NT2/D1 (cell line): Measurements from ENCODE around the gene TEAD1.

Experiments
- DNase-seq: peaks from one replicate; pipeline ENCODE4 v3.0.0-alpha.2; 2011; ENCODE audit warnings: low read depth, low spot score
- H3K27me3 ChIP-seq: 2 replicates; pipeline ENCODE4 v1.6.0; 2011; ENCODE audit warnings: mild to moderate bottlenecking; ENCODE audit not compliant: insufficient read length, insufficient read depth
- H3K36me3 ChIP-seq: 2 replicates; pipeline ENCODE4 v1.6.1; 2011; ENCODE audit warnings: mild to moderate bottlenecking, low read length, mixed read lengths; ENCODE audit not compliant: insufficient read depth, insufficient read length
- H3K4me1 ChIP-seq: 2 replicates; pipeline ENCODE4 v1.5.1; 2011; ENCODE audit not compliant: insufficient read depth, insufficient read length
- H3K4me3 ChIP-seq: 2 replicates; pipeline ENCODE4 v1.5.1; 2011; ENCODE audit warnings: low read depth; ENCODE audit not compliant: insufficient read length
- H3K9ac ChIP-seq: 2 replicates; pipeline ENCODE4 v1.6.0; 2011; ENCODE audit warnings: low read depth; ENCODE audit not compliant: insufficient read length
- H3K9me3 ChIP-seq: 2 replicates; pipeline ENCODE4 v1.5.1; 2011; ENCODE audit warnings: mild to moderate bottlenecking, low read length; ENCODE audit not compliant: insufficient read depth
- SUZ12 ChIP-seq: IDR thresholded peaks from 2 replicates; pipeline ENCODE4 v1.6.1; 2011; ENCODE audit not compliant: insufficient read length, insufficient read depth; ENCODE audit errors: extremely low read depth
- YY1 ChIP-seq: IDR thresholded peaks from 2 replicates; pipeline ENCODE4 v1.6.1; 2011; ENCODE audit not compliant: insufficient read length, insufficient read depth
- ZNF274 ChIP-seq: IDR thresholded peaks from 2 replicates; pipeline ENCODE4 v1.6.1; 2011; ENCODE audit warnings: mild to moderate bottlenecking, low read depth, low read length

The TEAD1 gene

GRCh38 chr11:12950670-12951069 lies 276.4 kb downstream of the TEAD1 start:
- Histone ChIP-seq H3K27me3 (no peaks in the 10 kb centered on the region), H3K9ac (no peak overlapping the region), H3K4me1 (no peaks in the 10 kb centered on the region), H3K36me3 (no peaks in the 10 kb centered on the region), H3K9me3 (peaks cover 10% of the 10 kb centered on the region; the same call in 1 of the 2 replicates), H3K4me3 (no peak overlapping the region)
- TF ChIP-seq YY1 (no peak), ZNF274 (no peak), SUZ12 (no peak)
- DNase-seq: no peak

DNA sequence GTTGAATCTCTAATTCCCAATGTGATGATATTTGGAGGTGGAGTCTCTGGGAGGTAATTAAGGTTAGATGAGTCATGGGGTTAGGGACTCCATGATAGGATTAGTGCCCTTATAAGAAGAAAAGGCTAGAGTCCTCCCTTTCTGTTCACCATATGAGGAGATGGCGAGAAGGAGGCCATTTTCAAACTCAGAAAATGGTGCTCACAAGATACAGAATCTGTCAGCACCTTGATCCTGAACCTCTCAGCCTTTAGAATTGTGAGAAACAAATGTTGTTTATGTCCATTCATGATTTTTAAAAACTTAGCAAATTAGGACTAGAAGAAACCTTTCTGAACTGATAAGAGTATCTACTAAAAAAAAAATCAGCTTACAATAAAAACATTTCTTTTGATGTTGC lies 277.2 kb downstream of the TEAD1 start:
- Histone ChIP-seq H3K9me3 (peaks cover 7% of the 10 kb centered on the region; the same call in 1 of the 2 replicates), H3K4me3 (no peak overlapping the region), H3K4me1 (no peaks in the 10 kb centered on the region), H3K36me3 (no peaks in the 10 kb centered on the region), H3K9ac (no peak overlapping the region), H3K27me3 (no peaks in the 10 kb centered on the region)
- no peak for DNase-seq
- no peak for TF ChIP-seq ZNF274
- TF ChIP-seq SUZ12: no peak
- no peak for TF ChIP-seq YY1

DNA sequence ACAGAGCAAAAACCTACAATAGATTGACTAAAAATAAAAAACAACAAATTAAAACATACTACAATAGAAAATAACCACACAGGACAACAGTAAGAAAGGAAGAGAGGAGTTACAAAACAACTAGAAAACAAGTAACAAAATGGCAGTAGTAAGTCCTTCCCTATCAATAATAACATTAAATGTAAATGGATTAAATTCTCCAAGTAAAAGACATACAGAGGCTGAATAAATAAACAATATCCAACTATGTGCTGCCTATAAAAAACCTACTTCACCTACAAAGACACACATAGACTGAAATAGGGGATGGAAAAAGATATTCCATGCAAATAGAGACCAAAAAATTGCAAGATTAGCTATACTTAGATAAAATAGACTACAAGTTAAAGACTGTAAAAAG lies 277.9 kb downstream of the TEAD1 start:
- TF ChIP-seq ZNF274 (no peak), YY1 (no peak), SUZ12 (no peak)
- Histone ChIP-seq H3K36me3 (no peaks in the 10 kb centered on the region), H3K4me3 (no peak overlapping the region), H3K9ac (no peak overlapping the region), H3K27me3 (no peaks in the 10 kb centered on the region), H3K9me3 (no peaks in the 10 kb centered on the region), H3K4me1 (no peaks in the 10 kb centered on the region)
- no peak for DNase-seq

- H3K9me3 ChIP-seq: no peaks in the 10 kb centered on the region
- no peak overlapping the region for H3K4me3 ChIP-seq
- no peak for DNase-seq
- no peaks in the 10 kb centered on the region for H3K27me3 ChIP-seq
- H3K9ac ChIP-seq: no peak overlapping the region
- TF ChIP-seq SUZ12: no peak
- H3K4me1 ChIP-seq: peaks cover 3% of the 10 kb centered on the region
- H3K36me3 ChIP-seq: no peaks in the 10 kb centered on the region
Observed at GRCh38 chr11:12958986-12959385, 284.8 kb downstream of the TEAD1 start.

DNA sequence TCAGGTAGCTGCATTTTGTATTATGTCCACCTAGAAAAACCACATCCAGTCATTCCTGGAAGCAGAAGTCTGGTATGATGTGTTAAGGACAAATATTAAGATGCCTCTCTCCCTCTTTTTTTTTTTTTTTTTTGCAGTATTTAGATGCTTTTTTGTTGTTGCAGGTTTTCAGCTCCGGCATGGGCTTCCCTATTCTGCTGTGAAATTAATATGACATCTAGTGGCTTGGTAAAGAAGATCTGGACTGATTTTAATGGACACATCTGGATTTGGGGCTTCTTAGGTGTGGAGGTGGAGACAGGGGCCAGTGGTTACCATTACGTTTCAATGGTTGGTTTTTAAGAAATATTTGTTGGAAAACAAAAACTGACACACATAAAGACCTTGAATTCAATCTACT lies 287.4 kb downstream of the TEAD1 start:
- Histone ChIP-seq H3K9ac (no peak overlapping the region), H3K4me3 (no peak overlapping the region), H3K36me3 (no peaks in the 10 kb centered on the region), H3K9me3 (no peaks in the 10 kb centered on the region), H3K4me1 (peaks cover 3% of the 10 kb centered on the region), H3K27me3 (no peaks in the 10 kb centered on the region)
- no peak for DNase-seq
- TF ChIP-seq SUZ12 (no peak), ZNF274 (no peak), YY1 (no peak)

GRCh38 chr11:12962306-12962705 lies 288.1 kb downstream of the TEAD1 start:
- H3K9ac ChIP-seq: no peak overlapping the region
- no peaks in the 10 kb centered on the region for H3K27me3 ChIP-seq
- no peaks in the 10 kb centered on the region for H3K36me3 ChIP-seq
- no peaks in the 10 kb centered on the region for H3K9me3 ChIP-seq
- no peak overlapping the region for H3K4me3 ChIP-seq
- H3K4me1 ChIP-seq: peaks cover 3% of the 10 kb centered on the region
- TF ChIP-seq YY1 (no peak), SUZ12 (no peak)
- no peak for DNase-seq

- peaks cover 3% of the 10 kb centered on the region for H3K4me1 ChIP-seq
- TF ChIP-seq SUZ12: no peak
- TF ChIP-seq ZNF274: no peak
- TF ChIP-seq YY1: no peak
Observed at GRCh38 chr11:12963051-12963450, 288.8 kb downstream of the TEAD1 start.

More at GRCh38 chr11:12963051-12963450, 288.8 kb downstream of the TEAD1 start:
- Histone ChIP-seq H3K36me3 (no peaks in the 10 kb centered on the region), H3K4me3 (no peak overlapping the region), H3K27me3 (no peaks in the 10 kb centered on the region), H3K9me3 (no peaks in the 10 kb centered on the region), H3K9ac (no peak overlapping the region)
- no peak for DNase-seq
